ENCODE results near the gene TRIM5.

GRCh38 chr11:5690736-5691135 is 5.9 kb upstream of the TRIM5 start:
- TF ChIP-seq ARNTL (CRISPR knock-in tag; IDR thresholded peaks at IDR 0.05; ENCODE audit: borderline replicate concordance, low read depth) (no peak), PATZ1 (CRISPR knock-in tag; IDR thresholded peaks at IDR 0.05; ENCODE audit: borderline replicate concordance) (no peak), ZFP30 (CRISPR knock-in tag; IDR thresholded peaks at IDR 0.05) (no peak)
- TF ChIP-seq, protein P1, sequence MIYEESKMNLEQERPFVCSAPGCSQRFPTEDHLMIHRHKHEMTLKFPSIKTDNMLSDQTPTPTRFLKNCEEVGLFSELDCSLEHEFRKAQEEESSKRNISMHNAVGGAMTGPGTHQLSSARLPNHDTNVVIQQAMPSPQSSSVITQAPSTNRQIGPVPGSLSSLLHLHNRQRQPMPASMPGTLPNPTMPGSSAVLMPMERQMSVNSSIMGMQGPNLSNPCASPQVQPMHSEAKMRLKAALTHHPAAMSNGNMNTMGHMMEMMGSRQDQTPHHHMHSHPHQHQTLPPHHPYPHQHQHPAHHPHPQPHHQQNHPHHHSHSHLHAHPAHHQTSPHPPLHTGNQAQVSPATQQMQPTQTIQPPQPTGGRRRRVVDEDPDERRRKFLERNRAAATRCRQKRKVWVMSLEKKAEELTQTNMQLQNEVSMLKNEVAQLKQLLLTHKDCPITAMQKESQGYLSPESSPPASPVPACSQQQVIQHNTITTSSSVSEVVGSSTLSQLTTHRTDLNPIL (CRISPR knock-in tag; IDR thresholded peaks at IDR 0.05; ENCODE audit: low read depth), result no peak
